Measurements from ENCODE around the gene NEK5.

Gene NEK5

GRCh38 chr13:51999510-51999911 is 129.4 kb downstream of the NEK5 start:
- CTCF ChIA-PET: interaction anchor here (1.0 to 2.6 kb wide), 3 partner anchors 9 to 128 kb away, joined by 3 to 16 read pairs (median 3); no protein-coding TSS in a partner anchor
- POLR2A ChIA-PET: no interaction called here

GRCh38 chr13:51998723-51999509 is 130.0 kb downstream of the NEK5 start:
- ChIA-PET CTCF (interaction anchor here (1.0 to 1.4 kb wide), 2 partner anchors 9 to 129 kb away, joined by 3 read pairs; no protein-coding TSS in a partner anchor), POLR2A (no interaction called here)
- H3K9me3 ChIP-seq (ENCODE audit: control insufficient read depth, insufficient read depth, low read depth, low read length): no peaks in the 10 kb centered on the region
- H3K4me1 ChIP-seq (ENCODE audit: control insufficient read depth, insufficient read depth, low read length): peaks cover 14% of the 10 kb centered on the region
- no peaks in the 10 kb centered on the region for H3K36me3 ChIP-seq (ENCODE audit: control insufficient read depth in 2 of 2, insufficient read depth in 1 of 2, low read length in 2 of 2)
- H3K4me3 ChIP-seq (ENCODE audit: low read depth, low read length): no peak overlapping the region
- H3K27ac ChIP-seq (ENCODE audit: extremely low read depth, low read depth, low read length): no peak overlapping the region
- no peak for TF ChIP-seq ZEB2 (tag by site-specific recombination; IDR thresholded peaks at IDR 0.05)
- no peak for TF ChIP-seq CTCF (tag by site-specific recombination; IDR thresholded peaks at IDR 0.05)
- no peak for TF ChIP-seq ZNF544 (tag by site-specific recombination; IDR thresholded peaks at IDR 0.05)
- TF ChIP-seq ZNF18 (tag by site-specific recombination; IDR thresholded peaks at IDR 0.05): no peak
- TF ChIP-seq ZNF184 (tag by site-specific recombination; IDR thresholded peaks at IDR 0.05): no peak
- no peak for TF ChIP-seq ZNF791 (tag by site-specific recombination; IDR thresholded peaks at IDR 0.05)
- TF ChIP-seq ZNF2 (tag by site-specific recombination; IDR thresholded peaks at IDR 0.05): no peak
- TF ChIP-seq ATF2 (tag by site-specific recombination; IDR thresholded peaks at IDR 0.05; ENCODE audit: low read depth): no peak

More at GRCh38 chr13:51999510-51999911, 129.4 kb downstream of the NEK5 start:
- H3K4me3 ChIP-seq (ENCODE audit: low read depth, low read length): no peak overlapping the region
- no peaks in the 10 kb centered on the region for H3K9me3 ChIP-seq (ENCODE audit: control insufficient read depth, insufficient read depth, low read depth, low read length)
- no peak overlapping the region for H3K27ac ChIP-seq (ENCODE audit: extremely low read depth, low read depth, low read length)
- peaks cover 14% of the 10 kb centered on the region for H3K4me1 ChIP-seq (ENCODE audit: control insufficient read depth, insufficient read depth, low read length)
- TF ChIP-seq ZNF280C (tag by site-specific recombination; IDR thresholded peaks at IDR 0.05): no peak
- peak; percentile 50; the same call in 1 of the 2 replicates for TF ChIP-seq REST (tag by site-specific recombination; IDR thresholded peaks at IDR 0.05)
- no peak for TF ChIP-seq ZNF146 (tag by site-specific recombination; IDR thresholded peaks at IDR 0.05)
- TF ChIP-seq PRDM1 (tag by site-specific recombination; IDR thresholded peaks at IDR 0.05): peak; percentile 64
- peak; percentile 72 for TF ChIP-seq ZNF600 (tag by site-specific recombination; IDR thresholded peaks at IDR 0.05)
- TF ChIP-seq ZNF514 (tag by site-specific recombination; IDR thresholded peaks at IDR 0.05): no peak
- no peak for TF ChIP-seq ZFP41 (tag by site-specific recombination; IDR thresholded peaks at IDR 0.05; ENCODE audit: borderline replicate concordance)
- no peak for TF ChIP-seq ZBTB26 (tag by site-specific recombination; optimal IDR thresholded peaks at IDR 0.05)
- no peaks in the 10 kb centered on the region for H3K36me3 ChIP-seq (ENCODE audit: control insufficient read depth in 2 of 2, insufficient read depth in 1 of 2, low read length in 2 of 2)
